IPS-NIHi7 (cell line): ENCODE results near the gene IZUMO4.
A peak's percentile ranks its signal among the peaks of the same experiment; 100 is the strongest.

Source experiments
- DNase-seq: peaks from one replicate; pipeline ENCODE4 v3.0.0; 2012; ENCODE audit warnings: mixed read lengths; ENCODE audit errors: extremely low spot score

Gene IZUMO4

DNA sequence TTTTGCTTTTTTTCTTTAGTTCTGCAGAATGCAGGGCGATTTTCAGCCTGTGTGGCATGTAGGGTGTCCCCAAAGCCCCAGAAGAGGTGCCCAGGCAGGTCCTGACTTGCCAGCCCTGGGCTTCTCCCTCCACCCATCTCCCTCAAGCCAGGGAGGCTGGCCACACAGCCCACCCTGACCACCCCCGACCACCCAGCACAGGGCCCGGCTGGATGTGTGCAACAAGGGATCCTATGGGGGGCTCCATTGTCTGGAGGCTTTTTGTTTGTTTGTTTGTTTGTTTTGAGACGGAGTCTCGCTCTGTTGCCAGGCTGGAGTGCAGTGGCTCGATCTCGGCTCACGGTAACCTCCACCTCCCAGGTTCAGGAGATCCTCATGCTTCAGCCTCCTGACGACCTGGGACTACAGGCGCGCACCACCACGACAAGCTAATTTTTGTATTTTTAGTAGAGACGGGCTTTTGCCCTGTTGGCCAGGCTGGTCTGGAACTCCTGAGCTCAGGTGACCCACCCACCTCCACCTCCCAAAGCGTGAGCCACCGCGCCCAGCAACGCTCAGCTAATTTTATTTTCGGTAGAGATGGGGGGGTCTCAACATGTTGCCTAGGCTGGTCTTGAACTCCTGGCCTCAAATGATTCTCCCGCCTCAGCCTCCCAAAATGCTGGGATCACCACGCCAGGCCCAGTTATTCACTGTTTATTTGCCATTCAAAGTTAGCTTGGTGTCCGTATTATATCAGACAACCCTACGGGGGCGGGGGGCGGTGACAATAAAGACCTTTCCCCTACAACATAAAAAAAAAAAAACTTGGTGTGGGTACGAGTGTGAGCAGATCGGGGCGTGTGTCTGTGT is 37.9 kb upstream of the IZUMO4 start:
- no peak for DNase-seq

DNA sequence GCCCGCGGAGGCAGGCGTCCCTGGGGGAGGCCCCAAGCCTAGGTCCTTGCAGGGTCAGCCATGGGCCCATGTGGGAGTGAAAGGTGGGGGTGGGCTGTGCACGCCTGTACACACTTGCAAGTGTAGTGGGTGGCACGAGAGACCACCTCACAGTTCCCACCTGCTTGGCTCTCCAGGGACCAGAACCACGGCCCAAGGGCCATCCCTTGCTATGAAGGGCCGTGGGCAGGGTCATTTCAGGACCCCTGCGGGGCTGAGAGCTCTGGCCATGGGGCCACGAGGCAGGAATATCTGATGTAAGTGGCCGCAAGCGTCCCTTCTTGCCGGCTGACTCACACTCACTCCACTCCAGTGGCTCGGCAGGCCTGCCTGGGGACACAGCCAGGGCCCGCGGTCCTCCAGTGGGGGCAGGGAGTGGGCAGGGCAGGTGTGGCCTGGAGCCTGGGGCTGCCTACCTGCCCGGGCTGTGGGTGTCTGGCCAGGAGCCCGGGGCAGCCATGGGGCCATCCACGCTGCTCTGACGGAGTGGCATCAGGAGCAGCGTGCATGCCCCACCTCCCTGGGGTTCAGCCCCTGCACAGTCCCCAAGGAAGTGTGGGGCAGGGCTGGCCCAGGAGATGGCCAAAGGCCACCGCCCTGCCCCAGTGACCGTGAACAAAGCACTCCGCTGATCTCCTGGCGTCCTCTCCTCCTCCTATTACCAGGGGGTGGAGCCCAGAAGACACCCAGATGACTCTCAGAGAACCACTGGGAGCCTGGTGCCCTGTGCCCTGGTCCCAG is 37.1 kb upstream of the IZUMO4 start:
- DNase-seq, result no peak

DNA sequence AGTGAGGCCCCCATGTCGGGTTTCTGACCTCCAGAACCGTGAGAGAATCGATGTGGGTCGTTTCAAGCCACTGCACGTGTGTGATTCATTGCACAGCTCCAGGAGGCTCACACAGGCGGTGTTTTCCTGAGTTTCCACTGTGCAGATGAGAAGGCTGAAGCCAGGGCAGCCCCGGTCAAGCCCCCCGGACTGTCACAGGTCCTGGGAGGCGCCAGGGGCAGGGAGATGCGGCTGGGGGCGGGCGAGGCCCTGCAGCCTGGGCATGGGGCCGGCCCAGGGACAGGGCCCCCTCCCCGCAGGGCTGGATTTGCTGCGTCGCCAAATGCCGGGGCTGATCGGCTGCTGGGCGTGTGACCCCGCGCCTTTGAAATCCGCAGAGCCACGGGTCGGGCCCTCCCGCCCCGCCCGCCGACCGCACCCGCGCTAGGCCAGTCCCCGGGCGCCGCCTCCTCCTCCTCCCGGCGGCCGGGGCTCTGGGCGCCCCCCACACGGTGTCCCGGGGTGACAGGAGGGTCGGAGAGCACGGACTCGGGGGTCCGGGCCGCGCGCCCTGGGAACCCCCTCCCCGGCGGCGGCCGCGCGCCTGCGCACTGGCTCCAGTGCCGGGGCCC is 35.7 kb upstream of the IZUMO4 start:
- DNase-seq, result peak; percentile 49

DNA sequence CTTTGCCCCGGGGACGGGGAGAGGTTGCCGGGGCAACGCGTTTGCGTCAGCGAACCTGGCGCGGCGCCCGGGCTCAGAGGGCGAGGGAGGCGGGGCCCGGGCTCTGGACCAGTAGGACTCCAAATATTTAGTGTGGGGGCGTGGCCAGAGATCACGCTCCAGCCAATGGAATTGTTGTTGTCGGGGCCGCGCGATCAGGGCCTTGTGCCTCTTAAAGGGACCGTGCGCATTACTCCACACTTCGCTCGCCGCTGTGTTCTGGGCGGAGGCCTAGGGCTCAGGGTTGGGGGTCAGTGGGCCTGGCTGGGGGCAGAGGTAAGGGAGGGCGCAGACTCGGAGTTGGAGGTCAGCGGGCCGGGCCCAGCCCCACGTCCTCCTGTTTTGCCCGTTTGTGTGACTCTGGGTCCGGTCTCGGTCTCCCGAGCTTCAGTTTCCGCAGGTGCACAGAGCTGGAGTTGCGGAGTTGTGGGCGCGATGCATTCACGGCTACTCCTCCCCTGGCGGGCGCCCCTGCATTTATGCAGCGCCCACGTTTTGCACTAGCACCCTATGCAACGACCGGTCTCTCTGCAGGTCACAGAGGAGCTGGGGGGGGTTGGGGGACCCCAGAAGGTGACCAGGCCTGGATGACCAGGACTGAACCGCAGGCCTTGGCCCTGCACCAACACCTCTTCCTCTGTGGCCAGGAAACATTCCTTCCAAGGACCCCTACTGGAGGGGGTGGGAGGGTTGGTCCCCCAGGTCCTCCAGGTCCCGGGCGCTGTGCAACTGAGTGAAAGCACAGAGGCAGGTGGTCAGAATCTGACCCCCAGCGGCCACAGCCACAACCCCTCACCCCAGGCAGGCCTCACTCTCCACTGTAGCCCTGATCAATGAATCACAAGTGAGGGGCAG is 35.0 kb upstream of the IZUMO4 start:
- DNase-seq, result peak; percentile 99

DNA sequence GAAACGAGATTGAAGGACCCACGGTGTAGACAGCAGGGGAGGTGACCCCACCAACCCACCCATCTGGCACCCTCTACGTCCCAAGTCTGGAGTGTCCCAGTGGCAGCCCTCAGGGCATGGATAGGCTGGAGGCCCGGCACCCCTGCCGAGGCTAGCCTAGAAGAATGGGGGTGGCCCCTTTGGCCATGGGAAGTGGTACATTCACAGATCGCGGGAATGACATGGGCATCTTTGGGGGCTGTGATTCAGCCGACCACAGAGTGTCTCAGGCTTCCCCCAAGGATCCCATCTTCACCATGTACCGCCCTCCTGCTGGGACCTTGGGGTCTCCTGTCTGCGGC is 34.4 kb upstream of the IZUMO4 start:
- no peak for DNase-seq

DNA sequence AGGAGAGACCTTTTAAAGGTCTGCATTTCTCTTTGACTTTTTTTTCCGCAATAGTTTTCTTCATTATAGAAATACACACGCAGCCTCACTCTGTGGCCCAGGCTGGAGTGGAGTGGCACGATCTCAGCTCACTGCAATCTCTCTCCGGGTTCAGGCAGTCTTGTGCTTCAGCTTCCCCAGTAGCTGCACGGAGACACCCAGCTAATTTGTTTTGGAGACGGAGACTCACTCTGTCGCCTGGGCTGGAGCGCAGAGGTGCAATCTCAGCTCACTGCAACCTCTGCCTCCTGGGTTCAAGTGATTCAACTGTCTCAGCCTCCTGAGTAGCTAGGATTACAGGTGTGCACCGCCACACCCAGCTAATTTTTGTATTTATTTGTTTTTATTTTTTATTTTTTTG is 33.9 kb upstream of the IZUMO4 start:
- no peak for DNase-seq

DNA sequence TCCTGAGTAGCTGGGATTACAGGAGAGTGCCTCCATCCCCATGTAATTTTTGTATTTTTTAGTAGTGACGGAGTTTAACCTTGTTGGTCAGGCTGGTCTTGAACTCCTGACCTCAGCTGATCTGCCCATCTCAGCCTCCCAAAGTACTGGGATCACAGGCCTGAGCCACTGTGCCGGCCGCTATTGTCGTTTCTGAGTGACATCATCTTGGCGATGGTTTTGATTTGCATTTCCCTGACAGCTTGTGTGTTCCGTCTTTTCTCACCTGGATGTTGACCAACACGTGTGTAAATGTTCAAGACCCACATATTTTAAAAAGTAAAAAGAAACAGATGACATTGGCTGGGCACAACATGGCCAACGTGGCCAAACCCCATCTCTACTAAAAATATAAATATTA is 32.9 kb upstream of the IZUMO4 start:
- DNase-seq, result no peak

DNA sequence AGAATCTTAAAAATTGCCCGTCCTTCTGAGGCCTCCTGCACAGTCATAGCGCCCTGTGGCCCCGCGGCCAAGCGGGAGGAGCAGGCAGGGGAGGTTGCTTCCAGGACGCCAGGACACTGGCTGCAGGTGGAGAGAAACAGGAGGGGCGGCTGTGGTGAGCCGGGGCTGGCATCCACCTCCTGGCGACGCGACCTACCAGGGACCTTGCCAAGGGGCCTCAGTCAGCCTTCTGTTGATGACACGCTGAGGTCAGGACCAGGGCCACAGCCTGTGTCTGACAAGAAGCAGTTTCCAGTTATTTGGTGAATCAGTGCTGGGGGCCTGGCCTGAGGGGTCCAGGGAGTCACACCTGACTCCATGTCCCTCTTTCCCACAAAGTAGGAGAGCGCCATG is 32.3 kb upstream of the IZUMO4 start:
- DNase-seq, result no peak

DNA sequence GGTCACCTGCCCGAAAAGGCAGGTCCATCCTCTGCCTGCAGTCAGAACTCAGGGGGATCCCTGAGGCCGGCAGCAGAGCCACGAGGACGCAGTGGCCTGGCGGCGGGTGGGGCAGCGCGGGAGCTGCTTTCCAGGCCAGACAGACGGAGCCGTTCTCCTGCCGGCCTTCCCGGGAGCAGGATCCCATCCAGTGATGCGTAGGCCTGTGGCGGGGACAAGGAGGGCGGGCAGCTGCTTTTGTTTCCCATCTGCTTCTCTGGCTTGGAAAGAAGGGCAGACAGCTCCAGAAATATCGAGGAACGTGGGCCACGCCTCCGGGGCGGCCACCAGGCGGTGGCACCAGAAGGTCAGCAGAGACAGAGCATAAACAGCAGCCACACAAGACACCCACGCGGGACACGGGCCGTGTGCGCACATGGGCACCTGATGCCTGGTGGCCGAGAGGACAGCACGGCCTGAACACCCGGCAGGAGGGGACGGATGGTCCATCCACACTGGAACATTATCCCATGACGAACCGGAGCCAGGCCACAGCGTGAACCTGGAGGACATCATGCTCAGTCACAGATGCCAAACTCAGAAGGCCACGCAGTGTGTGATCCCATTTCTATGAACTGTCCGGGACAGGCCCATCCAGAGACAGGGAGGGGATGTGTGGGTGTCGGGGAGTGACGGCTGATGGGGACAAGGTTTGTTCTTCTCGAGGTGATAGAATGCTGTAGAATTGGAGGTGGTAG is 31.8 kb upstream of the IZUMO4 start:
- DNase-seq, result no peak

DNA sequence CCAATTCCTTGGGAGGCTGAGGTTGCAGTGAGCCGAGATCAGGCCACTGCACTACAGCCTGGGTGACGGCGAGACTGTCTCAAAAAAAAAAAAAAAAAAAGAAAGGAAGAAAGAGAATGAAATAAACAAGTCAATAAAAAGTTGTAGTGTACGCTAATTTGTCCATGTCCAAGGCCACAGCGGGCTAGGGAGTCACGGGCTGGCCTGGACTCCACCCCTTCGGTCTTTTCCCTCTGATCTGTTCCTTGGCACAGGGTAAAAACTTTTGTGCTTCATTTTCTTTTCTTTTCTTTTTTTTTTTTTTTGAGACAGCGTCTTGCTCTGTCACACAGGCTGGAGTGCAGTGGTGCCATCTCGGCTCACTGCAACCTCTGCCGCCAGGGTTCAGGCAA is 26.3 kb upstream of the IZUMO4 start:
- no peak for DNase-seq

DNA sequence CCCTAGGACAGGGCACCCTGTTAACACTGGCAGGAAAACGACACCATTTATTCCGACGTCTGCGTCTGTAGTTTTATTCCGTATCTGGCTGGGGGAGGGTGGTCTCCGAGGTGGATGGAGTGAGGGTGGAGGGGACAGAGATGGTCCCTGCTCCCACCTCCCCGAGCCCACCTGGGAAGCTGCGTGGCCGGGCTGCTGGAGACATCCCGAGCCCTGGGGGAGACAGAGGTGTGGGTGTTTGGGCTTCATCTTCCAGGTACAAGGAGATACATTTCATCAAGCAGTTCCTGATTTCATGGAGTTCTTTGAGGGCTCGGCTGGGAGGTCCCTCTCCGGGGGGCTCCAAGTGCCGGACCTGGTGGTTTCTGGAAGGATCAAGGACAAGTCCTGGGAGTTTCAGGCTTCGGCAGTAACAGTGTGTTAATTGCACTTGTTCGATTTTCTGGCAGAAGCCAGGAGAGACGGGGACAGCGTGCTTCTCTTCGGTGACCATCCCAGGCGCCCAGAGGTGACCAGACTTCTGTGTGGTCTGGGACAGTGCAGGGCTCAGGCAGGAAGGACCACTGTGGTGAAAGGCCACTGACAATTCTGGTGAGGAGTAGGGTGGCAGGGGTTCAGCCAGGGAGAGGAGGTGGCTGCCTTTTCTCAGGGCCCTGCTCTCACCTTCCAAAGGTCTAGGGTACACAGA is 25.6 kb upstream of the IZUMO4 start:
- DNase-seq, result no peak

DNA sequence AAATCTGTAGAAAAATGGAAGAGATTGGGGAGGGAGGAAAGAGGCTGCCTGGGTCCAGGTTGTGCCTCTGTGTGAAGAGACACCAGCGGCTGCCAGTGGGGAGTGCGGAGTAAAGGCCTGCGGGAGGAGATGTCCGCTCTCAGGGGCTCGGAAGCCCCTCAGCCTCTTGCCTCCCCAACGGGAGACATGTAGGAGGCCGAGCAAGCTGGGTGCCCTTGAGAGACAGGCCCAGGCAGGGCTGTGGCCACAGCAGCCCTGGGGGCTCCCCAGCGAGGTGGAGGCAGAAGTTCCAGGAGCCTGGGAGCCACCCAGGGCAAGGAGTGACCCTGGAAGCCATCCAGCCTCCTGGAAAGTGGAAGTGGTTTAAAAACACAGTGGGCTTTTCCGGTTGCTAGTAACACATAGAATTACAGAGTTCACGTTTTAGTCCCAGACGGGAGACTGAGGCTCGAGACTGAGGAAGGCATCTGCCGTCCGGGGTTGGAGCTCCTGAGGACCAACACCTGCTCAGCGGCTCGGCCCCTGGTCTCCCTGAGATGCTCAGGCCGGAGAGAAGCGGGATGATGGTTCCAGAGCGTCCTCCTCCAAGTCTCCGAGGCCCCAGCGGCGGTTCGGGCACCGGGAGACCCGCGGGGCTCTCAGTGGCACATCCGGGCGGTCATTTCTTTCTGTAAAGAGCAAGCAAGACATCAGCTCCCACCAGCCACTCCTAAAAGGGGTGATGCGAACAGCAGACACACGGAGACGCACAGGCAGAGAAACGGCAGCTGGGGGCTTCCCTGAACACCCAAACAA is 23.8 kb upstream of the IZUMO4 start:
- no peak for DNase-seq

DNA sequence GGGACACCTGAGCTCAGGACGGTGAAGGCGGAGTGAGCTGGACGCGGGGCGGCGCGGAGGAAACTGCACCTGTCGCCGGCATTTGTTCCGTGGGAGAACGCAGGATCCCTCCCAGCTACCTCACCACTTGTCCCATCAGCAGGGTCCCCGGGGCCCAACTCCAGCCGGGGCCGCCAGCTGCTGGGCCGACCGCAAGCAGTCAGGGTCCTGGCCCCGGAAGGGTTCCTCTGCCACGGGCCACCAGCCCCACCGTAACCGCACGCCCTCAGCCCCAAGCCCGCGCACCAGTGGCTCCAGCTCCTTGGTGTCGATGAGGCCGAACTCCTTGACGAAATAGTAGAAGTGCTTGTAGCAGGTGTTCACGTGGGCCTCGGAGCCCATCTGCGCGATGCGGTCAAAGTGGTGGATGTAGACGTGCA is 20.2 kb upstream of the IZUMO4 start:
- DNase-seq, result no peak

DNA sequence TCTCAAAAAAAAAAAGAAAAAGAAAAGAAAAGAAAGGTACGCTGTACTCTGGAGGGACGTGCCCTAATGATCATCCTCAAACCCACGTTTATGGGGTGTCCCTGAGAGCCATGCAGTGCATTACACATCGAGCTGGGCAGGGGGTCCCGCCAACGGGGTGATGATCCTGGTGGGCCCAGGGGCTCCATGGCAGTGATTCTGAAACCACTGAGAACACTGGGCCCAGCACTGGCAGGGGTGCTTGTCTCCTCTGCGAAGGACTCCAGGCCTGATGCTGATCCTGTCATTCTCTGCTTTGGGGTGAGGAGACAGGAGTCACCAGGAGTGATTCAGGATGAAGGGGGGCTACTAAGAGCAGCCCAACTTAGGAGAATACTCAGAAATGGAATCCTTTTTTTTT is 19.3 kb upstream of the IZUMO4 start:
- no peak for DNase-seq

DNA sequence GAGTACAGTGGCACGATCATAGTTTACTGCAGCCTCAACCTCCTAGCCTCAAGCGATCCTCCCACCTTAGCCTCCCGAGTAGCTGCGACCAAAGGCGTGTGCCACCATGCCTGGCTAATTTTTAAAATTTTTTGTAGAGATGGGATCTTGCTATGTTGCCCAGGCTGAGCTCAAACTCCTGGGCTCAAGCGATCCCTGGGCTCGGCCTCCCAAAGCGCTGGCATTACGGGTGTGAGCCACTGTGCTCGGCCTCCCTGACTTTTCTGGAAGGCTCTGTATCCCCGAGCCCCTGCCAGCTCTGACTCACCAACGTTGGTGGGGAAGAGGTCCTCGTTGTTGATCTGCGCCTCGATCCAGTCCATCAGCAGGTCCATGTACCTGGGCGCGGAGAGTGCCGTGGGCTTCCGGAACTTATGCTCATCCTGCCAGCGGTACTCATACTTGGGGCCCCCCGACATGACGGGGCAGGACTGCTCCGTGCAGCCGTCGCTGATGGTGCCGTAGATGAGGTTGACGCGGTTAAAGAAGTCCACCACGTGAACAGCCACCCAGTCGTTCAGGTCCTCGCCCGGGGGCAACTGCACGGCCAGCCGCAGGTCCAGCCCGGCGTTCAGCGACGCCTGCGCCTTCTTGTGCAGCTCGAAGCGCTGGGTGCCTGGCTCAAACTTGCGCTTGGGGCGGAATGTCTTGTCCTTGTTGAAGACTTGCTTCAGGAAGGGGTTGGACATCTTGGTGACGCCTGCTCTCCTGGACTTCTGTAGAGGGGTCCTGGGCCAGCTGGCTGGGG is 18.7 kb upstream of the IZUMO4 start:
- no peak for DNase-seq

DNA sequence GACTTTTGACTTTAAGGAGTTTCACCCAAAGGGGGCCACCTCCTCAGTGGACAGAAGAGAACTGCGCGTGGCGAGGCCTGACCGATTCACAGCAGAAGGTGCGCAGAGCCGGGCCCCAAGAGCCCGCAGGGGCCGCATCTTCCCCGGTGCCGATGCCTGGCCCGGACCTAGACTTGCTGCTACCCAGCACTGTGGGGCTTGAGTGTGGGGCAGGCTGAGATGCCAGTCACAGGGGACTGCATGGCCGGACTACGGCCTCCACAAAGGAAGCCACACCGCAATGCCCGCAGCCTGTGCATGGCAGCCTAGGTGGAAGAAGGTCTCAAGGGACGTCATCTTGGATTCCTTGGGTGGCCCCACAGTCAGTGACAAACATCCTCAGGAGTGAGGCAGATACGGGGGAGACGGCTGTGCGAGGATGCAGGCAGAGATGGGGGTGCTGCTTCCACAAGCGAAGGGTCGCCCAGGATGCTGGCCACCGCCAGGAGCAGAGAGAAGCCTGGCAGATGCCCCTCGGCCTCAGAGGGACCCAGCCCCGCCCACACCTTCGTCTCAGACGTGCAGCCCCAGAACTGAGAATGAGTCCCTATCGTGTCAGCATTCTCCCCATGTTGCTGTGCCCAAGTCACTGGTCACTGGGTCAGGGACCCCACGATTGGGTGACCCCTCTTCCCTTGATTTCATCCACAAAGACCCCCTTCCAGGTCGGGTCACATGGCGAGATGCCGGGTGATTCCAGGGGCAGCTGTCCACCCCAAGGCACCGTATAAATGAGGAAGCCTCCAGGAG is 17.4 kb upstream of the IZUMO4 start:
- no peak for DNase-seq

DNA sequence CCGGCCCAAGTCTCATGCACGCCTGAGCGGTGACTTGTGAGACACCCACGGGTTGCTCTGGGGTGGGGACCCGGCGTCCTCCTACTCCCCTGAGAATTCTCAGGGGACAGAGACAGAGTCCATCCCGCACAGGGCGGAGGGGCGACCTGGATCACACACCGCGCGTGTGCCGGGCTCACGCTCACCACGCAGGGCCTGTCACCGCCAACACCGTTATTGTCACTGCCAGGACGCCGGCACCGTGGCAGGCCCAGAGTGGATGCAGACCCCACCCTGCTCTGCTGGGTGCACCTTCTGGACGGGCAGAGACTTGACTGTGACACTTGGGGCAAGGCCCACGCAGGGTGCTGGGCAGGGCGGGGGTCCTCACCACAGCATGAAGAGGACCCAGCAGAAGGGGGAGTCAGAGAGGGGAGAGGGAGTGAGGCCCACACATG is 16.8 kb upstream of the IZUMO4 start:
- no peak for DNase-seq
